ENCODE measurements around the gene NFYC. TPM values are rescaled to one million over a fixed set of nuclear protein-coding genes. Genes with fewer than 3 reads are reported as not detected.
A peak's percentile ranks its signal among the peaks of the same experiment; 100 is the strongest.

The NFYC gene
- 10 to 100 TPM; 71.1 to 91.2 TPM for total RNA-seq

DNA sequence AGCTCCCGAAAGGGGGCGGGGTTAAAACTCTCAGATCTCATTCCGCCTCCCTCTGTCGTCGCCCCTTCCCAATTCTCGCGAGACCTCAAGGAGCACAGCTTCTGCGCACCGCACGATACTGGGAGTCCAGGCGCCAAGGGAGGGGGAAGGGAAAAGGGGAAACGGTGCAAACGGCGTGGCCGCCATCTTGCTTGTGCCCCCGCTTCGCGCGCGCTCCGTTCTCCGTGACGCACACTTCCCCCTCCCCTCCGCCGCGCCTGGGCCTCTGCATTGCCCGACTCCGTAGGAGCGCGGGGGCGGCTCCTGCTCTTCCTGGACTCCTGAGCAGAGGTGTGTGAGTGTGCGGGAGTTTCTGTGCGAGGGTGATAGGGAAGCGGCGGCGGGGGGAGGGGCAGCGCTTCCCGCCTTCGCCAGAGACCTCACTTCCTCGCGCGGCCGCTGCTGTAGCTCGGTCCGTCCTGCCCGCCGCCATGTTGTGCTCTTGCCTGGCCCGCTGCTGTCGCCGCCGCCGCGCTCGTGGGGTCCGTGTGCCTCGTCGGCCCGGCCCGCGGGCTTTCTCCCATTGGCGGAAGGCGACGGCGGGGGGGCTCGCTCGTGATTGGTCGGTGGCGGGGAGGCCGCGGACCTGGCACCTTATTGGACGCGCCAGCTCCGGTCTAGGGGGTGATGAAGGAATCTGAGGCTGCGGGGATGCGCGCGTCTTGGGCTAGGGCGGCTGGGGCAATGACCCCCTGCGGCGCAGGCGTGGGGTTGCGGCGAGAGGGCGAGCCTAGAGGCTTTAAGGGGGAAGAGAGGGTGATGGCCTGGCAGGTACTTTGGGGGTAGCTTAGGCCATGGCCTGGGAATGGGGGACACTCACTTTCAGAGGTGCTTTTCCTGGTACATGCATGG is at the start of gene NFYC:
NFYC (plus strand) TSS at position 167 of the 891 bp plus-strand sequence. CDS start 47,140 bp downstream, outside the sequence.
- Mint-ChIP-seq H3K4me3 (peak within 1 kb of the TSS; percentile 90), H3K27me3 (no peaks in the 10 kb centered on the region), H3K27ac (peak within 1 kb of the TSS; percentile 90), H3K4me1 (peaks cover 56% of the 10 kb centered on the region), H3K9me3 (ENCODE audit: low read depth) (no peaks in the 10 kb centered on the region), H3K36me3 (peaks cover 22% of the 10 kb centered on the region)
- peak; percentile 99 for DNase-seq
- CTCF ChIA-PET, result interaction anchor here (0.6 to 6.5 kb wide), 24 partner anchors 9 to 353 kb away, joined by 3 to 27 read pairs (median 4); no protein-coding TSS in a partner anchor
- ATAC-seq, result peak; percentile 88

- Mint-ChIP-seq H3K4me1 (peaks cover 6% of the 10 kb centered on the region), H3K27ac (no peak overlapping the region), H3K27me3 (no peaks in the 10 kb centered on the region), H3K36me3 (no peaks in the 10 kb centered on the region), H3K9me3 (ENCODE audit: low read depth) (no peaks in the 10 kb centered on the region), H3K4me3 (no peak overlapping the region)
- CTCF ChIA-PET, result no interaction called here
- ATAC-seq (no peak), DNase-seq (no peak)
Measured at GRCh38 chr1:40645118-40645680, 46.3 kb upstream of the NFYC start.

- ATAC-seq, result no peak
- H3K27ac Mint-ChIP-seq, result no peak overlapping the region
- DNase-seq, result no peak
- H3K9me3 Mint-ChIP-seq (ENCODE audit: low read depth), result no peaks in the 10 kb centered on the region
- CTCF ChIA-PET, result no interaction called here
- H3K4me1 Mint-ChIP-seq, result no peaks in the 10 kb centered on the region
- no peaks in the 10 kb centered on the region for H3K36me3 Mint-ChIP-seq
- H3K27me3 Mint-ChIP-seq, result no peaks in the 10 kb centered on the region
- H3K4me3 Mint-ChIP-seq, result no peak overlapping the region
Measured at GRCh38 chr1:40646315-40646714, 45.2 kb upstream of the NFYC start.

DNA sequence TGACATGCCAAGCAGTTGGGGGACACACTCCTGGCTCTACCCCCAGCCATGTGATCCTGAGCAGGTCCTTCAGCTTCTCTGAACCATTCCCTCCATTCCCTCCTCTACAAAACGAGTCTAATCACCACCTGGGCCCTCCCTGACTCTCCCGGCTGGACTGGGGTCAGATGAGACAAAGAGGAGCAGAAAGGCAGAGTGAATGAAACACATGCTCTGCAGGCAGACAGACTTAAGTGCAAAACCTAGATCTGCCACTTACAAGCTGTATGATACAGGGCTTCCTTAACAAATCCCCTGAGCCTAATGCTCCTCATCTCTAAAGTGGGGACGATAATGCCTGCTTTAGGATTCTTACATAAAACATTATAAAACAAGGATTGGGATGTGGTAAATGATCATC is 43.3 kb upstream of the NFYC start:
- H3K9me3 Mint-ChIP-seq (ENCODE audit: low read depth), result no peaks in the 10 kb centered on the region
- no peak for ATAC-seq
- no peaks in the 10 kb centered on the region for H3K27me3 Mint-ChIP-seq
- H3K36me3 Mint-ChIP-seq, result no peaks in the 10 kb centered on the region
- no peak overlapping the region for H3K27ac Mint-ChIP-seq
- H3K4me1 Mint-ChIP-seq, result no peaks in the 10 kb centered on the region
- DNase-seq, result no peak
- no peak overlapping the region for H3K4me3 Mint-ChIP-seq
- CTCF ChIA-PET, result no interaction called here

DNA sequence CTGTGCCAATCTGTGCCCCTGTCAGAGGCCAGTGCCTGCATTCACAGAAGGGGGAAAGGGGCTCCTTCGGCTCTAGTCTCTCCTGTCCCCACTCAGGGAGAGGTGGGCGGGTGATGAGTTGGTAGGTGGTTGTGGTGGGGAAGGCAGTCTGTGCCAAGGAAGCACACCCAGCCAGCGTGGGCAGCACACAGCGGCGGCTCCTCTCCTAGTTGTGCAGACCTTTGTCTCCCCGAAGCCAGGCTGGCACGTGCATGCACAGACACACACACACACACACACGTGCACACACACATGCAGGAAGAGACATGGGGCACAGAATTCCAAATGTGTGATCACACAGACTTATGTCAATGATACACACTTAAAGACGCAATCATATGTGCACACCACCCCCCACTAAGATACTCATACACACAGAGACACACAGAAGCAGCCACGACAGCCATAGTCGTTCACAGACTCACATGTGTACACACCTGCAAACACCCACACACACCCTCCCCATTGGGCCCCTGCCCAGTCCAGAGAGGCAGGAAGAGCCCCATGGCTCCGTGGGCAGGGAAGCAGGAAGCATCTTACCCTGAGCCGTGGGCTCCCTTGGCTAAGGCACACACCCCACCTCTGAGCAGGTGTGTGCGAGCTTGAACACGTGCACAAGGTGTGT is 42.4 kb upstream of the NFYC start:
- Mint-ChIP-seq H3K36me3 (no peaks in the 10 kb centered on the region), H3K27ac (no peak overlapping the region), H3K9me3 (ENCODE audit: low read depth) (no peaks in the 10 kb centered on the region), H3K4me1 (no peaks in the 10 kb centered on the region), H3K4me3 (no peak overlapping the region), H3K27me3 (no peaks in the 10 kb centered on the region)
- no peak for ATAC-seq
- no peak for DNase-seq
- CTCF ChIA-PET, result no interaction called here

- CTCF ChIA-PET, result no interaction called here
- Mint-ChIP-seq H3K36me3 (no peaks in the 10 kb centered on the region), H3K27ac (no peak overlapping the region), H3K4me3 (no peak overlapping the region), H3K27me3 (no peaks in the 10 kb centered on the region), H3K4me1 (no peaks in the 10 kb centered on the region), H3K9me3 (ENCODE audit: low read depth) (no peaks in the 10 kb centered on the region)
- DNase-seq (no peak), ATAC-seq (no peak)
Measured at GRCh38 chr1:40649592-40649930, 41.9 kb upstream of the NFYC start.

- no peaks in the 10 kb centered on the region for H3K27me3 Mint-ChIP-seq
- no peaks in the 10 kb centered on the region for H3K36me3 Mint-ChIP-seq
- DNase-seq (no peak), ATAC-seq (peak; percentile 57)
- H3K4me3 Mint-ChIP-seq, result no peak overlapping the region
- no peaks in the 10 kb centered on the region for H3K4me1 Mint-ChIP-seq
- CTCF ChIA-PET, result no interaction called here
- no peaks in the 10 kb centered on the region for H3K9me3 Mint-ChIP-seq (ENCODE audit: low read depth)
- no peak overlapping the region for H3K27ac Mint-ChIP-seq
Measured at GRCh38 chr1:40650075-40650474, 41.4 kb upstream of the NFYC start.

GRCh38 chr1:40651138-40651857 is 40.2 kb upstream of the NFYC start:
- no peak overlapping the region for H3K4me3 Mint-ChIP-seq
- H3K27ac Mint-ChIP-seq, result no peak overlapping the region
- H3K9me3 Mint-ChIP-seq (ENCODE audit: low read depth), result no peaks in the 10 kb centered on the region
- ATAC-seq (no peak), DNase-seq (no peak)
- no peaks in the 10 kb centered on the region for H3K27me3 Mint-ChIP-seq
- H3K36me3 Mint-ChIP-seq, result no peaks in the 10 kb centered on the region
- CTCF ChIA-PET, result interaction anchor here (1.5 kb wide), 1 partner anchor 22 kb away, joined by 4 read pairs; no protein-coding TSS in a partner anchor
- H3K4me1 Mint-ChIP-seq, result no peaks in the 10 kb centered on the region

GRCh38 chr1:40652468-40652867 is 39.0 kb upstream of the NFYC start:
- CTCF ChIA-PET, result interaction anchor here (1.3 kb wide), 1 partner anchor 13 kb away, joined by 3 read pairs; no protein-coding TSS in a partner anchor
- Mint-ChIP-seq H3K4me1 (no peaks in the 10 kb centered on the region), H3K9me3 (ENCODE audit: low read depth) (no peaks in the 10 kb centered on the region), H3K27me3 (no peaks in the 10 kb centered on the region), H3K36me3 (no peaks in the 10 kb centered on the region), H3K4me3 (no peak overlapping the region), H3K27ac (no peak overlapping the region)
- no peak for DNase-seq
- ATAC-seq, result no peak

DNA sequence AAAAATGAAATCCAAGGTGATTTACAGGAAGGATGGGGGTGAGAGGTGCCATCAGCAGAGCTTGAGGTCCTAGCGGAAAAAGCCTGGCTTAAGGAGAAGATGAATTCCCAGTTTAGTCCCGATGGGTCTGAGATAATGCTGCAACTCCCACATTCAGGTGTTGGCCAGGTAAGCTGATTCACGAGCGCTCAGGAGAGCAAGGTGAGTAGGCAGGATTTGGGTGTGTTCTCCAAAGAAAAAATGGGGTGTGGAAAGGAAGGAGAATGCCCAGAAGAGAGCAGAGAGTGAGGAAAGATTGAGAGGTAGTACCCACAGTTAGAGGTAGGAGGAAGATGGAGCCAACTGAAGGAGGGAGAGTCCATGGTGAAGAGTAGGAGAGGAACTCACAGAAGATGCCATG is 38.5 kb upstream of the NFYC start:
- no peak for ATAC-seq
- DNase-seq, result no peak

GRCh38 chr1:40653851-40654537 is 37.5 kb upstream of the NFYC start:
- H3K27me3 Mint-ChIP-seq, result no peaks in the 10 kb centered on the region
- no peaks in the 10 kb centered on the region for H3K4me1 Mint-ChIP-seq
- CTCF ChIA-PET, result no interaction called here
- no peak for ATAC-seq
- H3K27ac Mint-ChIP-seq, result no peak overlapping the region
- no peak overlapping the region for H3K4me3 Mint-ChIP-seq
- H3K36me3 Mint-ChIP-seq, result no peaks in the 10 kb centered on the region
- DNase-seq, result no peak
- H3K9me3 Mint-ChIP-seq (ENCODE audit: low read depth), result no peaks in the 10 kb centered on the region

More for the DNA sequence above, 38.5 kb upstream of the NFYC start:
- Mint-ChIP-seq H3K27me3 (no peaks in the 10 kb centered on the region), H3K4me3 (no peak overlapping the region), H3K27ac (no peak overlapping the region), H3K4me1 (no peaks in the 10 kb centered on the region), H3K36me3 (no peaks in the 10 kb centered on the region), H3K9me3 (ENCODE audit: low read depth) (no peaks in the 10 kb centered on the region)
- CTCF ChIA-PET, result interaction anchor here (1.3 kb wide), 1 partner anchor 13 kb away, joined by 3 read pairs; no protein-coding TSS in a partner anchor

GRCh38 chr1:40657046-40657445 is 34.5 kb upstream of the NFYC start:
- no peaks in the 10 kb centered on the region for H3K27me3 Mint-ChIP-seq
- H3K4me1 Mint-ChIP-seq, result no peaks in the 10 kb centered on the region
- H3K27ac Mint-ChIP-seq, result no peak overlapping the region
- no peak overlapping the region for H3K4me3 Mint-ChIP-seq
- H3K9me3 Mint-ChIP-seq (ENCODE audit: low read depth), result no peaks in the 10 kb centered on the region
- DNase-seq, result no peak
- no peaks in the 10 kb centered on the region for H3K36me3 Mint-ChIP-seq
- ATAC-seq, result no peak
- CTCF ChIA-PET, result interaction anchor here (0.7 to 2.1 kb wide), 3 partner anchors 12 to 1784 kb away, joined by 3 to 5 read pairs (median 3); no protein-coding TSS in a partner anchor

All from activated CD8-positive, alpha-beta memory T cell treated with anti-CD3 and anti-CD28 coated beads, Interleukin-2, amount 10 ng/mL, durations not matched to agents 7 days and 5 days (primary cell).